Measurements from ENCODE around the gene TRIM52.

TRIM52 gene

GRCh38 chr5:181258576-181258975 lies 2.4 kb downstream of the TRIM52 start:
- no peak for DNase-seq (ENCODE audit: low read depth, low spot score)

DNA sequence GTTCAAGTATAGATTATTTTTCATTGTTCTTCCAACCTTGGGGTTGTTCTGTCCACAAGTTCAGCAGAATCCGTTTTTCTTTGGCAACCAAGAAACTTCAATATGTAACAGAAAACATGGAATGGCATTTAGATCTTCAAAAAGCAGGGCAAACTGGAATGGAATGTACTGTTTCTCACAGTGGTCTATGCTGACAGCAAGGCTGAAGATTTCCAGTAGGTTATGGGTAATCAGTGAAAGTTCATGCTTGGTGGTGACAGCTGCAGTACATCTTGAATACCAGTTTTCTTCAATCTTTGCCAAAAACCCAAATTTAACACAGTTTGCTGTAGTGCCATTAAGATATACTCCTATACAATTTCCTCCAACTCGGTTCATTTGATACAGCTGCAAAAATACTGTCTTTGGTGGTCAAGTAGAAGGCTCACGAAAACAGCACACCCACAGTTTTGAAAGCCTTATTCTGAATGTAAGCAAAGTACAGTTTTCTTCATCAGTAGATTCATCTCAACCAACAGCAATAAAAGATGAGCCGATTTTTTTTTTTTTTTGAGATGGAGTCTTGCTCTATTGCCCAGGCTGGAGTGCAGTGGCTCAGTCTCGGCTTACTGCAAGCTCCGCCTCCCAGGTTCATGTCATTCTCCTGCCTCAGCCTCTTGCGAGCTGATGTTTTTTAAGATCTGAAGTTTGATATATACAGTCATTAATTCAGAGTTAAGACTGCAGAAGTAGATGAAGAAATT lies 4.9 kb downstream of the TRIM52 start:
- no peak for DNase-seq (ENCODE audit: low read depth, low spot score)

DNA sequence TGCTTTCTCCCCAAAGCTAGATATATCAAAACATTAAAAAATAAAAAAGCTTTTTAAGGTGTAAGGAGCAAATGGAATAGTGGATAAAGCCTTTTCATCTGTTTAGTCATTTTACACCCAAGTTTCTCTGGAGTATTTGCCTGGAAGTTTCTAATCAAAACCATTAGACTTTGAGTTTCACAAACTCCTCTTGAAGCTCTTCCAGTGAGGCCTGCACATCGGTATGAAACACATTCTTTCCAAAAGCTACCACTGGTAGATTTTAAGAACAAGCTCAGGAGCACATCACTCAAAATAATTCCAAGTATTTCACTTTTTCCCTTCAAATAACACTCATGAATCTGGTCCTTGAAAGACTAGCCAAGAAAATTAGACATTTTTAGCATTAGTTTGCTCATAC lies 5.7 kb downstream of the TRIM52 start:
- no peak for DNase-seq (ENCODE audit: low read depth, low spot score)

DNA sequence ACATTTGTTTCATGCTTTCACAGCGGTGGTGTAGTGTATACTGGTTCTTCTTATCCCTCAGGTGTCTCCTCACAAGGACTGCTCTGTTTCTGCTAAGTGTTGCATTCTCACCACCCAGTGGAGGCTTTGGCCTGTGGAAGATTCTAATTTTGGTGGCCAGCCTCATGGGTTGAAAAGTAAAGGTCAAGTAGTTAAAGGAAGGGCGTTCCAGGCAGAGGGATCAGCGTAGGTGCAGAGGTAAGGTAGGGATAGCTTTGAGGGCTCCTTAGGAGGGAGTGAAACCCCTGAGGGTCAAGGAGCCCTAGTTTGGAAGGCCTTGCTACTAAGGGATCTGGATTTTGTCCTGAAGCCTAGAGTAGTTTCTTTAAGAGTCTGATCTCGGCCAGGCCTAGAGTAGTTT lies 12.7 kb downstream of the TRIM52 start:
- no peak for DNase-seq (ENCODE audit: low read depth, low spot score)

DNA sequence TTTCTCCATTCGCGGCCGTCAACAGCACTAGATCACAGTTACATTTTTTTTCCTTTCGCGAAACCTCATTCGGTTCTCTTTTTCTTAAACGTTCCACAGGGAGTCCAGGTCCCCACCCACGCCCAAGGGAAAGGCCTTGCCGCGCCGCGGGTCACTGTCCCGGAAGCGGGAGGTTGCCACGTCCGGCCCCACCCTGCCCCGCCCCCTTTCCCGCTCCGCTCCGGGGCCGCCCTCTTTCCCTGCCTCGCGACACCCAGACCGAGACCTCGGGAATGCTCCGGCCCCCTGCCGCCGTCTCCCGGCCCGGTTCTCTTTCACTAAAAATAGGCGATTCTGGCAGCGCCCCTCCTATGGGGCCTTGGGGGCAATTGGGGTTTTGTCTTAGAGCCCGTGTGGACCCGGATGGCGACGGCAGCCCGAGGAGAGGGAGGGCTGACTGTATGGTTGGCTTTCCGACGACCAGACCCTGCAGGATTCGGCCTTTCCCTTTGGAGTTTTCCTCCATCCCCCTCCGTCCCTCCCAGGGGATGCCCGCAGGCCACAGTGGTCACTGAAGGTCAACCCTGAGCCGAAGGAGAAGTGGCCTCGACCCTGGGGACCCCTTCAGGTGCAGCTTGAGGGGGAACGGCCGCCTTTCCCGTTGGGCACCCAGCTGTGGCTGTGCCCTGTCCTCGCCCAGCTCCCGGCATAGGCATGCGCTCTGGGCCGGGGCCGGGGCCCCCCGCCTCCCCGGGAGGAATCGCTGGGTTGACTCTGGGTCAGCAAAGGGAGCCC lies 14.5 kb downstream of the TRIM52 start:
- peak; percentile 86 for DNase-seq (ENCODE audit: low read depth, low spot score)

- DNase-seq (ENCODE audit: low read depth, low spot score): peak; percentile 60
These were observed 15.3 kb downstream of the TRIM52 start for GRCh38 chr5:181245427-181246275.

DNA sequence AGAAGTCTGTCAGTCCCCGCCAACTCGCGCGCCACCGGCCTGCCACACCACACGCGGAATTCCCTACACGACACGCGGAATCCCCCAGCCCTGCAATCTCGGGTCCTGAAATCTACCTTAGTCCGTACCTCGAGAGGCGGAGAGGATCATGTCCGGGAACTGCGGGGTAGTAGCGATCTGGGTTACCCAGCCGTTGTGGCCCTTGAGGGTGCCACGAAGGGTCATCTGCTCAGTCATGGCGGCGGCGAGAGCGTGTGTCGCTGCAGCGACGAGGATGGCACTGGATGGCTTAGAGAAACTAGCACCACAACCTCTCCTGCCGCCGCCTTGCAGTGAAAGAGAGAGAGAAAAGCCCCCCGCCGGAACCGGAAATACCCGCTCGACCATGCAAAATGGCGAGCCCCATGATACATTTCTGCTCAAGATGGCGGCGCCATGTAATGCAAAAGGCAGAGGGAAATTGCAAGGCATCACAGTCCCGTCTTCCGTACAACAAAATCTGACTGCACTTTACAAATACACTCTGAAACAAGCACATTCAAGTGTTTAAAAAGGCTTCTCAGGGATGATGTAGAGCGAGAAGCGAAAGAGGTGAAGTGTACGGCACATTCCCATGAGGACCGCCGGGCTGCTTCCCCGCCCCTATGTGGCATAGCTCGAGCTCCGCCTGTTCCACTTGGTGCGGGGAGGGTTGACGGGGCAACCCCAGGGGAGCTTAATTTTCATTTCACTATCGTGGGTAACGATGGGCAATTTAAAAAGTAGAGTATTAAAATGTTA lies 17.2 kb downstream of the TRIM52 start, which contains the start of gene RACK1:
Gene RACK1, minus strand, starts transcription at position 343 of the 780 bp plus-strand sequence. Its CDS starts 106 bp downstream, at position 237.
- peak; percentile 93 for DNase-seq (ENCODE audit: low read depth, low spot score)

DNA sequence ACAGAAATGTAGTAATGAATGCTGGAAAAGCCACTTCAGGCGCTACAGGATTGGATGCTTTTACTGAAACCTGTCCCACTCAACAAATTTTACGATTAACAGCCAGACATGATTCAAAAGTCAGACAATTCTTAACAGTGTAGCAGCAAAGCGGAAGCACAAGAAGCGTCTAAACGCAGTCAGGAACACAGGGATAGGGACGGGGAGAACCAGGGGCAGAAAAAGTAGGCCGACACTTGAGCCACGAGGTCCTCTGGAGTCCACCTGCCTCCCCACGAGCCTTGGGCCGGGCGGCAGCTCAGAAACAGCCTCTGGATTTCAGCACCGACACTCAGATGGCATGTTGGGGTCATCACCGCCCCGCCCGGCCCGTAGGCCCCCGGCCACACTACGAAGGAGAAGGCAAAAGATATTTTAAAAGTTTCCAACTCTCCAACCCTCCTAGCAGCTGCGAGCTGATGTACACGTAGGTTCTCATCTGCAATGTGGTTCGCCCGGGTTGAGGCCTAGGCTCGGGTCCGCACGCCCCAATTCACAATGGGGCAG lies 17.9 kb downstream of the TRIM52 start:
- DNase-seq (ENCODE audit: low read depth, low spot score): no peak

DNA sequence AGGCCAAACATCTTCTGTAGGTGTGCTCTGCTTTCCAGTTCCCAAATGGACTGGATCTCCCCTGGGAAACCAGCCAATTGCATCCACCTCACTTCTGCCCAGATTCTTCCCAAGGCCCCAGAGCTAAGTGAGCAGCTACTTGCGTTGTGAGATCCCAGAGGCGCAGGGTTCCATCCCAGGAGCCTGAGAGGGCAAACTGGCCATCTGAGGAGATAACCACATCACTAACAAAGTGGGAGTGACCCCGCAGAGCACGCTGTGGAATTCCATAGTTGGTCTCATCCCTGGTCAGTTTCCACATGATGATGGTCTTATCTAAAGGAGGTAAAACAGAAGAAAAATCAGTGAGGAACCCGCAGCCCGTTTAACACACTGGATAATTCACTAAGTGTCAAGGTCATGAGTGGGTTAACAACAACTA lies 18.9 kb downstream of the TRIM52 start:
- DNase-seq (ENCODE audit: low read depth, low spot score): no peak

- no peak for DNase-seq (ENCODE audit: low read depth, low spot score)
These were observed 19.5 kb downstream of the TRIM52 start for GRCh38 chr5:181241393-181241975.

DNA sequence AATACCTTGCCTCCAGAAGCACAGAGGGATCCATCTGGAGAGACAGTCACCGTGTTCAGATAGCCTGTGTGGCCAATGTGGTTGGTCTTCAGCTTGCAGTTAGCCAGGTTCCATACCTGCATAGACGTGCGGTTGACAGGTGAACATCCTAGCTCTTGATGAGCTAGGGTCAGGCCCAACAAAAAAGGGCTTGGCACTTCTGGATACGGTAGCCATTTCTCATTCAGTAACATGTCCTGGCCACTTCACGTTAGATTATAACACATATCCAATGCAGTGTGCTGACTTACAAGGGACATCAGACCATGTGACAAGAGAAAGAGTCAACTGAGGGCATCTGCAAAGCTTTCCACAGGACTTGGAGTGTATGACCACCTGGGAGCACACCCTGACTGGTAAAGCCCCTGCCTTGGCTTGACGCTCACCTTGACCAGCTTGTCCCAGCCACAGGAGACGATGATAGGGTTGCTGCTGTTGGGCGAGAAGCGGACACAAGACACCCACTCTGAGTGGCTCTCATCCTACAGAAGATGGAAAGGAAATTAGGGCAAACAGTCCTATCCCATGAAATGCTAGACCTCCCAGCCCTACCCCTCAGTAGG lies 21.8 kb downstream of the TRIM52 start:
- no peak for DNase-seq (ENCODE audit: low read depth, low spot score)

DNA sequence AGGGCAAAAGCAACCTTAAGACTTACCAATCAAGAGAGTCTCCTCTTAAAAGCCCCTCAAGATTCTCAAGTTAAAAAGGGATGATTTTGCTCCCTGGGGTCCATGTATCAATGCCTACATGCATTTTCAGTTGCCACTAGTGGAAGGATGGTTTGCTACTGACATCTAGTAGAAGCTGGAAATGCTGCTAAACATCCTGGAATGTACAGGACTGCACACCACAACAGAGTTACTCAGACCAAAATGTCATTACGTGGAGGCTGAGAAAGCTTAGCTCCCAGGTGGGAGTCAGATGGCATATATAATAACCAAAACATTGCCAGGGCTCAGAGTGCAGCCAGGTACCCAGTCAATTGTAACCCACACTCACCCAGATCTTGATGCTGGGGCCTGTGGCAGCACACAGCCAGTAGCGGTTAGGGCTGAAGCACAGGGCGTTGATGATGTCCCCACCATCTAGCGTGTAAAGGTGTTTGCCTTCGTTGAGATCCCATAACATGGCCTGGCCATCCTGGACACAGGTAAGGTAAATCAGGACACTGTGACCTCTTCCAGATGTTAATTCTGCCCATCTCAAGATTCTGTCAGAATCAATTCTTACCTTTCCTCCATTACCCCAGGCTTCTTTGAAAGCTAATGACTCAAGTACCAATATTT lies 23.1 kb downstream of the TRIM52 start:
- no peak for DNase-seq (ENCODE audit: low read depth, low spot score)

- no peak for DNase-seq (ENCODE audit: low read depth, low spot score)
These were observed 23.8 kb downstream of the TRIM52 start for GRCh38 chr5:181236954-181237641.

DNA sequence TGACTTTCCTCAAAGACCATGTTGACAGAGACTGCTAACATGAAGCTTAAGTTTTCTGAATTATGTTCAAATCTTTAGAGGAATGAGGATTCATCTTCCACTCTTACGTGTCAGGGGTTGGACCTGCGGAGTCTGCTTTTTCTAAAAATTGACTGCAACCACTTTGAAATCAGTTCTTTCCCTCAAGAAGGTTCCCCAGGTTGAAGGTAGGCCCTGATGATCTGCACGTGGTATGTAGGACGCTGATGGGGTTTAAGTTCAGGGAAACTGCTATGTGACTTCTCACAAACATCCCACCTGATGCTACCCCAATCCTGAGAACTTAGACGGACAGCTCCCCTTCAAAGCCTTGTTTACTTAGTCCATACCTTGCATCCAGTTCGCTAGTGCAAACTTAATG lies 24.5 kb downstream of the TRIM52 start:
- DNase-seq (ENCODE audit: low read depth, low spot score): no peak

DNA sequence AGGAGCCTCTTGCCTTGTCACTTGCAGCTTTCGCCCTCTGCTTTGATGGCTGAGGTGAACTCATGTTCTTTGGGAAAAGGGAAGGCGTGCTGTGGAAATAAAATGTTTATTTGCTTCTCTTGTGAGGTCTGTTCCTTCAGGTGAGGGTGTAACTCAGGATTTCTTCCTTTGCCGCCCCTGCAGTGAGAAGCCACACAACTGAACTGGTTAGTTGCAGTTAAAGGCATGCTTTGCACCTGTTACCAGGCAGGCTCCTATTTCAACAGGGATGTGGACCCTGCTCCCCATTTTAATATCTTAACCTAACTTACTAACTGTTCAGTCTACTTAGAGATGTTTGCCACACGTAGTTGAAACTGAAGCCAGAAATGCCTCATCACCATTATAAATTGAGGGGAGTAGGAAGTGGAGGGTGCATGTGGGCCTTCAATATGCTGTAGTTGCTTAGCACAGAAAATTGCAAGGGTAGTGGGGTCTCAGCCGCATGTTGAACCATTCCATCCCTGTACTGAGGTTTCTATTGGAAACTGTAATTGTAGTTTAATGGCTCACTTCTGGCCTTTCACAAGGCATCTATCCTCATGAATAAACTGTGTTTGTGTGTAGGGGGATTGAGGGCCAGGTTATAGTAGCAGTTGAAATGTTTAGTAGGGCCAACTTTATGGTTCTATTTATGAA lies 25.1 kb downstream of the TRIM52 start:
- DNase-seq (ENCODE audit: low read depth, low spot score): no peak

DNA sequence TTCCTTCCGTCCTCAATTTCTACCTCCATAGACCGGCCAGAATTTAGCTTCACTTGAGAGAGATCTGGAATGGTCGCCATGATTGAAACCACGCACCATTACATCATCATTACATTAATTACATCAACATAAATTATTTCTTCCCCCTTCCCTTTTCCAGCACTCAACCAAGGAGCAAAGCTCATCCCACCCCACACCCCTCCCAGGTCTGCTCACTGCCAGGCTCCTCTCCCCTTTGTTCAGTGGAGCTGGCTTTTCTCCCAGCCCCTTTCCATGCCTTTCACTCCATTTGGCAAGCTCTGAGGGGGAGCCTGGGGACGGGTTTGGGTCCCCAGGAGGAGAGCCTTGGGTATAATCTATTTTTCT lies 25.6 kb downstream of the TRIM52 start:
- DNase-seq (ENCODE audit: low read depth, low spot score): peak; percentile 31

- no peak for DNase-seq (ENCODE audit: low read depth, low spot score)
These were observed 26.3 kb downstream of the TRIM52 start for GRCh38 chr5:181234455-181235306.
